ENCODE results near the gene ASIC3. TPM values are rescaled to one million over a fixed set of nuclear protein-coding genes. Genes with fewer than 3 reads are reported as not detected.

Gene ASIC3
- total and polyA plus RNA-seq, 2 of the 8 experiments (the other 6 are each of a cell fraction or from before 2014, with no cell fraction given) = 1.6 to 1.9 TPM

DNA sequence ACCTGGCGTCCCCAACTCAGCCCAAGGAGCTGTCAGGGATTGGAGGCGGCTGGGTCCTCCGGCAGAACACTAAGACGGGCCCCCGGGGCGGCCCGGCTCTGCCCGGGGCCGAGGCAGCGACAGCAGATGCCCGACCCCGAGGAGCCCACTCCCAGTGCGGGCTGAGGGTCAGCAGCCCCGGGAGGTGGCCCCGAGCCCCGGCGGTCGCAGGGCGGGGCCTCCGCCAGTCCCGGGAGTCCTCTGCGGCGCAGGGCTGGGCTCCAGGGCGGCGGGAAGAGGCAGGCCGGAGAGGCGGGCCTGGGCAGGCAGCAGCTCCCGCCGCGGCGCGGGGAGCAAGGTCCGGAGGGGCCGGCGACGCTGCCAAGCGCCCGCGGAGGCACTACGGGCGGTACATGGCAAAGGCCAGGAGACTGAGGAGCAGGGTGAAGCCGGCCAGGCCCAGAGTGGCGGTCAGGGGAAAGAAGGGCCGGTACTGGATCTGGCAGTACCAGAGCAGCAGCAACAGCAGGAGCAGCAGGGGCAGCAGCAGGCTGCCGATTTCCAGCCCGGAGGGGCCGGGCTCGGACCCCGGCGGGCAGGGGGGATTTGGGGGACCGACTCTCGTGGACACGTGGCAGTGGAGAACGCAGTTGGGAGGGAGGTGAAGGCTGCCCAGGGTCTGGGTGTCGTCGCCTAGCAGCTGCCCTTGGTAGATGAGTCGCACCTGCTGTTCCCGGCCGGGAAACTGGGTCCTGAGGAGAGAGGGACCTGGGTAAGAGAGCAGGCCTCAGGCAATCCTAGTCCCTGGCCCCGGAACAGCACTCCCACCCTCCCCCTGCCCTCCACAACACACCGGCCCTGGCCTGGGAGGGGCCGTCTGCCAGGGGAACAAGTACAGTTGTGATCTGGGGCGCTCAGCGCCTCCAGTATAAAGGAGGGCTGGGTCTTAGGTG lies 33.1 kb downstream of the ASIC3 start:
- H2BK20ac ChIP-seq (ENCODE audit: low read length) = no peak overlapping the region
- H3K4ac ChIP-seq (replicated peaks; ENCODE audit: insufficient read length, low read depth, low read length) = no peak overlapping the region
- H3K23ac ChIP-seq (ENCODE audit: insufficient read length) = no peak overlapping the region
- no peaks in the 10 kb centered on the region for H3K9me3 ChIP-seq (ENCODE audit: insufficient read depth in 2 of 2, low read depth in 1 of 2, low read length in 1 of 2)
- H3K27me3 ChIP-seq (replicated peaks in 1 of 4; ENCODE audit: control insufficient read depth in 3 of 4, extremely low read depth in 1 of 4, insufficient read depth in 3 of 4, low read length in 3 of 4) = peaks cover 0 to 7% (median 5%) of the 10 kb centered on the region in 4 experiments; a peak in 5 of 7 replicates
- no peak overlapping the region for H2BK120ac ChIP-seq (replicated peaks; ENCODE audit: low read depth, low read length)
- peaks cover 0 to 10% of the 10 kb centered on the region in 2 experiments; a peak in 1 of 4 replicates for H3K79me2 ChIP-seq (ENCODE audit: control insufficient read depth in 1 of 2, insufficient read depth in 2 of 2, low read length in 2 of 2)
- H3K4me2 ChIP-seq (ENCODE audit: insufficient read depth in 1 of 2, low read depth in 2 of 2, low read length in 2 of 2) = peak overlapping the region; percentile 67 to 95
- H3K36me3 ChIP-seq (ENCODE audit: control insufficient read depth in 2 of 4, insufficient read depth in 4 of 4, low read length in 3 of 4) = no peaks in the 10 kb centered on the region; a peak in 1 of 8 replicates
- H3K27ac ChIP-seq (ENCODE audit: low read depth, low read length) = no peak overlapping the region
- no peak overlapping the region for H3K18ac ChIP-seq (ENCODE audit: extremely low read depth, low read length)
- ChIA-PET POLR2A (ENCODE audit: partially characterized antibody) (interaction anchor here (0.5 to 2.5 kb wide), 12 partner anchors 14 to 672 kb away, joined by 3 to 17 read pairs (median 4); no protein-coding TSS in a partner anchor), CTCF (ENCODE audit: partially characterized antibody) (interaction anchor here (1.0 to 15.1 kb wide), 5 partner anchors 24 to 64 kb away, joined by 3 to 448 read pairs (median 3); partner anchors contain the start of gene CDK5)
- no peak overlapping the region for H2BK15ac ChIP-seq (ENCODE audit: low read length)
- H3K56ac ChIP-seq (replicated peaks; ENCODE audit: insufficient read length, low read depth, low read length) = peak overlapping the region; percentile 32
- no peak overlapping the region for H2AK5ac ChIP-seq (ENCODE audit: low read depth, low read length)
- peaks cover 16 to 18% of the 10 kb centered on the region in 2 experiments for H4K20me1 ChIP-seq (replicated peaks in 1 of 2; ENCODE audit: control insufficient read depth in 1 of 2, insufficient read depth in 2 of 2, low read length in 2 of 2)
- no peak overlapping the region for H2AFZ ChIP-seq (ENCODE audit: low read length)
- H2BK5ac ChIP-seq (ENCODE audit: low read depth, low read length) = 0 out of 2 replicates have a peak overlapping the region, but pooled peaks have one; percentile 16
- H4K5ac ChIP-seq (ENCODE audit: insufficient read length, low read depth, low read length) = no peak overlapping the region
- H3K4me3 ChIP-seq (ENCODE audit: extremely low read depth in 1 of 4, insufficient read depth in 2 of 4, low read depth in 3 of 4, low read length in 4 of 4) = peak overlapping the region; percentile 79 to 94 (median 88)
- no peak overlapping the region for H3K14ac ChIP-seq (ENCODE audit: insufficient read length)
- peak overlapping the region; percentile 58 for H4K91ac ChIP-seq (replicated peaks; ENCODE audit: insufficient read length, low read length)
- DNase-seq (ENCODE audit: low read depth in 1 of 2, low spot score in 2 of 2) = peak in 1 of 2 experiments; percentile 71
- peaks cover 12% of the 10 kb centered on the region for H3K79me1 ChIP-seq (ENCODE audit: low read depth, low read length)
- no peak for FAIRE-seq
- 0 out of 2 replicates have a peak overlapping the region, but pooled peaks have one; percentile 15 for H4K8ac ChIP-seq (ENCODE audit: extremely low read depth, insufficient read depth, low read length)
- peaks cover 3 to 45% (median 24%) of the 10 kb centered on the region in 4 experiments for H3K4me1 ChIP-seq (replicated peaks in 1 of 4; ENCODE audit: control insufficient read depth in 3 of 4, insufficient read depth in 4 of 4, low read length in 3 of 4)
- H3K23me2 ChIP-seq (ENCODE audit: low read depth, low read length) = peaks cover 26% of the 10 kb centered on the region
- TF ChIP-seq SIN3A (conservative IDR thresholded peaks at IDR 0.05 in 1 of 2, IDR thresholded peaks at IDR 0.05 in 1 of 2; ENCODE audit: low read depth in 1 of 2, low read length in 2 of 2) (0 out of 4 replicates have a peak, but pooled peaks of 1 of the 2 experiments have one; percentile 2), TAF7 (optimal IDR thresholded peaks at IDR 0.05; ENCODE audit: borderline replicate concordance, low read depth, low read length) (no peak)
- 47% methylated on average over 44 of the region's 64 CpGs; no CpG with 5 or more reads in 1 of the 2 experiments for WGBS, 2 experiments (ENCODE audit: extremely low coverage in 1 of 2, insufficient coverage in 1 of 2, insufficient read length in 1 of 2, insufficient replicate concordance in 2 of 2, low coverage in 1 of 2, low lambda C conversion rate in 2 of 2, missing lambda C conversion rate in 1 of 2)
- H3K9ac ChIP-seq (replicated peaks in 1 of 4; ENCODE audit: extremely low read depth in 1 of 4, low read depth in 3 of 4, low read length in 3 of 4) = peak overlapping the region in 2 of 4 experiments; percentile 5 to 25; a peak in 2 of 7 replicates
- no peak overlapping the region for H2BK12ac ChIP-seq (ENCODE audit: low read depth, low read length)
